ENCODE results near the gene TCF21.

GRCh38 chr6:133887880-133888230 is 1.1 kb upstream of the TCF21 start:
- TF ChIP-seq CTCF (IDR thresholded peaks at IDR 0.05; ENCODE audit: poor library complexity, severe bottlenecking) (no peak), POLR2AphosphoS5 (IDR thresholded peaks at IDR 0.05) (no peak), MXI1 (conservative IDR thresholded peaks at IDR 0.05; ENCODE audit: poor library complexity, severe bottlenecking) (no peak), REST (IDR thresholded peaks at IDR 0.05; ENCODE audit: borderline replicate concordance) (no peak), EZH2 (IDR thresholded peaks at IDR 0.05; ENCODE audit: borderline replicate concordance, insufficient read depth, low read length, poor library complexity, severe bottlenecking) (no peak), TAF1 (IDR thresholded peaks at IDR 0.05; ENCODE audit: low read depth) (no peak)
